Measurements from ENCODE around the gene PTOV1. TPM values are rescaled to one million over a fixed set of nuclear protein-coding genes. Genes with fewer than 3 reads are reported as not detected.

Gene PTOV1
- total RNA-seq, 4 donors from 2014 or later: 88.3 to 148 (median 98.9) TPM

- intact Hi-C loops (cut with DNase I): no loop called here
- no peak overlapping the region for H3K27ac ChIP-seq
- no peaks in the 10 kb centered on the region for H3K27me3 ChIP-seq
- H3K4me3 ChIP-seq (replicated peaks in 1 of 3): no peak overlapping the region
- H3K9me3 ChIP-seq: no peaks in the 10 kb centered on the region
- 83 to 92% methylated on average over 1 to 5 of the region's 5 CpGs for WGBS, 2 donors
- DNase-seq: no peak
- TF ChIP-seq POLR2A (IDR thresholded peaks at IDR 0.05) (no peak), CTCF (IDR thresholded peaks at IDR 0.05) (no peak)
- H3K36me3 ChIP-seq: peaks cover 13 to 15% of the 10 kb centered on the region in 2 donors
- peaks cover 8 to 23% of the 10 kb centered on the region in 2 donors for H3K4me1 ChIP-seq
These were observed 59.2 kb downstream of the PTOV1 start for GRCh38 chr19:49910179-49910578.

Small RNAs within 50 kb of the gene (microRNA-seq; reads per million reads assigned to microRNA genes)
- gene MIR4749 (1.8 reads per million), gene MIR4750 (not detected), gene MIR6800 (not detected)

Small RNAs within 50 kb of the gene (small RNA-seq; reads per million reads assigned to genes)
- not detected for gene MIR4749

Other genes with a start within 250 kb of the PTOV1 start
- 10 to 100 TPM; 24.0 to 44.5 (median 28.8) TPM for gene RRAS, start 211.0 kb upstream of the PTOV1 start, total RNA-seq
- 10 to 100 TPM; 17.5 to 38.4 (median 25.8) TPM for gene SCAF1, start 208.9 kb upstream of the PTOV1 start, total RNA-seq
- 10 to 100 TPM; 41.5 to 62.5 (median 52.3) TPM for gene IRF3, start 185.3 kb upstream of the PTOV1 start, total RNA-seq
- gene BCL2L12, start 185.2 kb upstream of the PTOV1 start, total RNA-seq: 1 to 10 TPM; 4.7 to 8.1 (median 7.2) TPM
- gene PRMT1, start 173.9 kb upstream of the PTOV1 start, total RNA-seq: 100 to 1,000 TPM; 117 to 156 (median 139) TPM
- 1 to 10 TPM in 1 of 4 donors, under 1 TPM in 2, not detected in 1; 0.38 to 2.7 (median 0.45) TPM for gene ADM5, start 161.6 kb upstream of the PTOV1 start, total RNA-seq
- gene CPT1C, start 160.0 kb upstream of the PTOV1 start, total RNA-seq: 1 to 10 TPM; 1.9 to 3.9 (median 2.6) TPM
- gene TSKS, start 87.9 kb upstream of the PTOV1 start, total RNA-seq: under 1 TPM in 2 of 4 donors, not detected in 2; 0.22 to 0.81 TPM
- 10 to 100 TPM; 48.4 to 77.6 (median 66.9) TPM for gene AP2A1, start 84.2 kb upstream of the PTOV1 start, total RNA-seq
- 10 to 100 TPM; 20.1 to 40.1 (median 33.3) TPM for gene FUZ, start 37.9 kb upstream of the PTOV1 start, total RNA-seq
- gene MED25, start 32.9 kb upstream of the PTOV1 start, total RNA-seq: 10 to 100 TPM; 42.6 to 50.2 (median 44.9) TPM
- 100 to 1,000 TPM in 1 of 4 donors, 10 to 100 TPM in 3; 54.6 to 124 (median 84.3) TPM for gene PNKP, start 16.4 kb downstream of the PTOV1 start, total RNA-seq
- gene AKT1S1, start 26.2 kb downstream of the PTOV1 start, total RNA-seq: 10 to 100 TPM; 16.7 to 26.0 (median 21.5) TPM
- 10 to 100 TPM; 28.5 to 41.9 (median 39.7) TPM for gene TBC1D17, start 26.5 kb downstream of the PTOV1 start, total RNA-seq
- under 1 TPM in 1 of 4 donors, not detected in 3; 0.83 TPM for gene IL4I1, start 45.7 kb downstream of the PTOV1 start, total RNA-seq
- gene ATF5, start 78.0 kb downstream of the PTOV1 start, total RNA-seq: 10 to 100 TPM in 1 of 4 donors, 1 to 10 TPM in 3; 6.3 to 17.9 (median 8.0) TPM
- 10 to 100 TPM; 27.5 to 32.3 (median 30.5) TPM for gene NUP62, start 78.3 kb downstream of the PTOV1 start, total RNA-seq
- gene SIGLEC11, start 110.0 kb downstream of the PTOV1 start, total RNA-seq: 1 to 10 TPM in 2 of 4 donors, under 1 TPM in 2; 0.33 to 1.7 (median 0.92) TPM
- 10 to 100 TPM; 34.7 to 52.1 (median 46.8) TPM for gene VRK3, start 174.2 kb downstream of the PTOV1 start, total RNA-seq
- 10 to 100 TPM in 3 of 4 donors, 1 to 10 TPM in 1; 7.7 to 15.5 (median 10.5) TPM for gene ZNF473, start 174.8 kb downstream of the PTOV1 start, total RNA-seq